Activated naive CD8-positive, alpha-beta T cell treated with anti-CD3 and anti-CD28 coated beads, Interleukin-2, amount 50 U/mL, for 16 hours (primary cell): ENCODE measurements around the gene TEKT3.

ENCODE experiments used
- DNase-seq: peaks from one replicate; pipeline ENCODE4 v3.0.0-alpha.2; 2020; ENCODE audit warnings: low read depth, low spot score

The TEKT3 gene

DNA sequence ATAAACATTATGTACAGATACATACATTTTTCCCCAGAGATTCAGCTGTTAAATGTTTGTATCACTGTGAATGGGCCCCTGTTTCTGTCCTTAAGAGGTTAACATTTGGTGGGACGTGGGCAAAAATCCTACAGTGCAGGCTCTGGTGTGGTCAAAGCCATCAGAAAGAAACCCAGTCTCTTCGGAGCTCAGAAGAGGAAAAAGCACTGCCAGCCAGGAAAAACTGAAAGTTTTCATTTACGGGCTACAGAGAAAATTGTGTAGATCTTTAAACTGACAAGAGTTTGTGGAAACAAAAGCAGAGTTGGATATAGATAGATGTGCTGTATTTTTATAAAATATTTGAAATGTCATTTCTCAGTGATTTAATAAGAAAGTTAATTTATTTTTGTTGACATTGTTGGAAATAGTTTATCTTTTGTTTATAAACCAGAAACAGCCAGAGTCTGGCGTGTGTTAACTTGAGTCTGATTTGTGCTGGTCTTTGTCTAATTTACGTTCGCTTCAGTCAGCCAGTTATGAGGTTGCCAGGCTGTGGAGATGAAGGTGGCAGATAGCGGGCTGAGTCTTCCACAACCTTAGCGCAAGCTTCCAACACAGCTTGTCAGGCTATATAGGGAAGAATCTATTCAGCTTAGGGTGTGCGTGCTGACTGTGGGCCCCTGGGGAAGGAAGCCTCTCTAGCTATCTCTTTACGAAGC is 9.5 kb upstream of the TEKT3 start:
- DNase-seq: no peak

- no peak for DNase-seq
These were observed 7.7 kb upstream of the TEKT3 start for GRCh38 chr17:15349119-15349518.

- no peak for DNase-seq
These were observed 6.6 kb upstream of the TEKT3 start for GRCh38 chr17:15348021-15348420.

DNA sequence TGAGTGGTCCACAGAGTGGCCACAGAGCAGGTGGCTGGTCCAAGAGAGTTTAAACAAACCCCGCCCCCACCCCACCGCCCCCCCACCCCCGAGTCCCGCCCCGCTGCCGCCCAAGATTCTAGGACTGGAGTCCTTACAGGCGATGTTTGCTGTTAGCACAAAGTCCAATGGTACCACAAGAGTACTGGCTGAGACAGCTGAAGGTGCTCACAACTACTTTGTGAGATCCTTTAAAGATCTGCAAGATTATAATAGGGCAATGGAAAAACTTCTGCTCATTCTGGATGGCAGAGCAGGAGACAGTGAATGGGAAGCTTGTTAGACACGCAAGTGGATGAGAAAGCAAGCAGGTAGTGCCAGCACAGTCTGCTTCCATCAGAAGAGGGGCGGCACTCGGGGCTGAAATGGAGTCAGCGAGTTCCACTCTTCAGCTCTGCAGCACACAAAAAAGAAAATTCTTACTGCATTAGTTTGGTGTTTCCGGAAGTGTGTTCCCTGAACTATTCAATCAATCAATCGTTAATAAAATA is 4.7 kb upstream of the TEKT3 start:
- DNase-seq: no peak

DNA sequence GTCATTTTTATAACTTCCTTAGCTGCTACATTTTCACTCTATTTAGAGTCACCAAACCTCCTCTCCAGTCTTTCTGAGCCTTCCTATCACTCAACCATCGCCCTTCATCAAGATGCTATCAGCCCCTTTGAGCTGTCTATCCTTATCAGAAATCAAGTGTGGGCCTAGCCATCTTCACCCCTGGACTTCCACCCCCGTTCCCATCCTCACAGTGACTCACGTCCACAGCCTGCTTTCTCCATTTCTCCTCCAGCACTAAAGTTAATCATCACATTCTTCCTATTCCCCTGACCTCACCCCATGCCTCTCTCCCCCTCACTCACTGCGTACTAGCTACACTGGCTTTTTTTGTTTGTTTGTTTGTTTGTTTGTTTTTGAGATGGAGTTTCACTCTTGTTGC is 2.4 kb upstream of the TEKT3 start:
- DNase-seq: no peak

DNA sequence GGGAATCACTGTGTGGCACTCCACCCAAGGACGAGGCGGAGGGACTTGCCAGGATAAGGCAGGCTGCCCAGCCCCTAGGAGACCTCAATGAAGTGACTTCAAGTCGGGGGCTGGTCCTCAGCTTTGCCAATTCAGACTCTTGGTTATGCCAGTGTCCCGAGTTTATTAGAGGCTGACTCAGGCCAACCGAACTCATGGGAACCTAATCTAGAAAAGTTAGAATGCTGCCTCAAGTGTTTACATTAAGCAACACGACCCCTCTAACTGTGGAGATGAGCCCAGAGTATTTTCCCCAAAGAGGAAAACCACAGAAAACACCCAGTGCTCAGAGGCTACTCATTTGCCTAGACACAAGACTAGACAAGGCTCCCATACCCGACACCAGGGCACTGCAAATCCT is 1.1 kb upstream of the TEKT3 start:
- DNase-seq: no peak

DNA sequence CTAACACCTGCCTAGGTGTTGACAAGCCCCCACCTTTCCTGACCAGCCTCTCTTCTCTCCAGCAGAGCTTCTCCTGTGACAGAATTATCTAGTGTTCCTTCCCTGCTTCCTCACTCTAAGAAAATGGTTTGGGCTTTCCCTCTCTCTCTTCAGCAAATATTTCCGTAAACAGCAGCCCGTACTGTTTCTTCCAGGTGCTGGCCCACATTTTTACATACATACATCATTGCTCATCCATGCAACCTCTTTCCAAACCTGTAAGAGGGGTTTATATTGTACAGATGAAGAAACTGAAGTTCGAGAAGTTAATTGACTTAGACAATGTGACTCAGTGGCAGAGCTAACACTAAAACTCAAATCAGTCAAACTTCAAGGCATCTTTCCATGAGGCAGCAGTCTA is 569 bp upstream of the TEKT3 start:
- no peak for DNase-seq

DNA sequence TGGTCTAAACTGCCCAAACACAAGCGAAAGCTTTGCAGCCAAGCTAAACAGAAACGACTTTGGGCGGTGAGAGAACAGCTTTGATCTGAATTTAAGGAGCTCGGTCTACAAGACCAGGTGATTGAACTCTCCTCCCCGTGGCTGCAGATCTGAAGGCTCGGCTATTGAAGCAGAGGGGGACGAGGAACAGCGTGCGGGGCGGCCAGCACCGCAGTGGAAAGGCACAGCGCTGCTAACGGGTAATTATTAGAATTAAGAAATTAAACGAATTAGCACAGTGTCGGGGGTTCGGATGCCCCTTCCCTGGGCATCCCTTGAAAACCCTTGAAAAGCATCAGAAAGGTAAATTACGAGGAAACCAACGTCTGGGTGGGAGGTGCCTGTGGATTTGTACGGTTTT is 431 bp downstream of the TEKT3 start:
- DNase-seq: no peak

DNA sequence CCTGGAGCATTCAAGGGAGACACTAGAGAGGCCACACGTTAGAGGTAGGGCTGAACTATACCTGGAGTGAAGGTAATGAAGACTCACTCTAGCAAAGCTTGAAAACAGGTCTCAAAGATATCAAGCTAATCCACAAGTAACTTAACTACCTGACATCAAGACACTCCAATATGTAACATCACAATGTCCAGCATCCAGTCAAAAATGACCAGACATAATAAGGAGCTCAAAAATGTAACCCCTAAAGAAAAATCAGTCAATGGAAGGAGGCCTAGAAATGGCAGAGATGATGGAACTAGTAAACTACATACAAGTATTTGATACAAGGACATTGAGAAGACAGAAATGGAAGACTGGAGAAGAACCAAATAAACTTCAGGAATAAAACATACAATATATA is 6.0 kb downstream of the TEKT3 start:
- no peak for DNase-seq

DNA sequence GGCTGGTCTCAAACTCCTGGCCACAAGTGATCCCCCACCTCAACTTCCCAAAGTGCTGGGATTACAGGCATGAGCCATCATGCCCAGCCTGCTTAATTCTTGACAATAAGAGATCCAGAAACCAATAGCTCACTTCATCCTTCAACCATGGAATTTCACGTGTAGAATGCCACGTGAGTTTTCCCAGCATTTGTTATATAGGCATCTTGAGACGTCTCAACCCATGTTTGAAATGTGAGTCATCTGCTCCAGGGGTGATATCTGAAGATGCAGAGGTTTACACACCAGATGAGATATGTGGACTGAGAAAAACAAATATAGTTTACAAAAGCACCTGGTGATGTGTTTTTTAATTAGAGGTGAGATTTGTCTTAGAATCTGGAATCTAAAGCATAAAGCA is 7.1 kb downstream of the TEKT3 start:
- DNase-seq: no peak

GRCh38 chr17:15332338-15332737 is 9.1 kb downstream of the TEKT3 start:
- no peak for DNase-seq

DNA sequence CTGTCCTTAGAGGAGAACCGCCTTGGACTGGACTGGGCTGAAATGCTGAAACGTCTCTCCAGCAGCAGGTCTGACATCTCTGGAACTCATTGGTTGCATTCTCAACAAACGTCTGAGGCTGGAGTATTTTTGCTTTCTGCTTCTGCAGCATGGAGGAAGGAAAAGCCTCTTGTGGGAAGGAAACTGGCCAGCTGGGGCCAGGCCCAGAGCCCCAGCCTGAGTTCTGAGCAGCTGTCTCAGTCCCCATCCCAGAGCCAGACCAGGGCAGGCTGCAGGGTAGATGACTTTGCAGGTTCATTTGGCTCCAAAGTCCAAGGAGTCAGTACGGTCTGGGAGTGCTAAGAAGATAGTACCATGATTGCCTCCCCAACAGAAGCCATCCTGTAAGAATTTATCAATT is 18.3 kb downstream of the TEKT3 start:
- no peak for DNase-seq

- DNase-seq: no peak
These were observed 19.7 kb downstream of the TEKT3 start for GRCh38 chr17:15321556-15322251.

DNA sequence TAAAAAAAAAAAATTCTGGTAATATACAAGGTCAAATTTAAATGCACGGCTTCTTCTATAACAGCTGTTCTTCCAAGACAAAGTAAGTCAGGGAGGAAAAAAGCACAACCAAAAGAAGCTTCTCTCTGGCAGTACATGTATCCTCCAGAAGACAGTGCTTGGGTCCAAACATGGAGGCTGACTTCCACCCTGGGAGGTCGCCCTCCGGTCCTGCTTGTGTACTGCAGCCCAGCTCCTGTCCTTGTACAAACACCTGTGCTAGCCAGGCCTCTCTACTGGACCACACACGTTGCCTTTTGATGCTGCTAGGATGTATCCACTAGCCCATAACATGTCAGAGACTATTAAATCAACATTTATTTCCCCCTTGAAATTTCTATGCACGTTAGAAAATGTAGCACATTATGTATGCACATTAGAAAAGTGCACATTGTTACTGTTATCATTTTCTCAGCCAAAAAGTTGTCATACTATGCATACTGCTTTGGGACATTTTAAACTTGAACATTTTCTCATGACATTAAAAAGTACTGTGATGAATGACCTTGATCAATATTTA is 21.9 kb downstream of the TEKT3 start:
- no peak for DNase-seq

DNA sequence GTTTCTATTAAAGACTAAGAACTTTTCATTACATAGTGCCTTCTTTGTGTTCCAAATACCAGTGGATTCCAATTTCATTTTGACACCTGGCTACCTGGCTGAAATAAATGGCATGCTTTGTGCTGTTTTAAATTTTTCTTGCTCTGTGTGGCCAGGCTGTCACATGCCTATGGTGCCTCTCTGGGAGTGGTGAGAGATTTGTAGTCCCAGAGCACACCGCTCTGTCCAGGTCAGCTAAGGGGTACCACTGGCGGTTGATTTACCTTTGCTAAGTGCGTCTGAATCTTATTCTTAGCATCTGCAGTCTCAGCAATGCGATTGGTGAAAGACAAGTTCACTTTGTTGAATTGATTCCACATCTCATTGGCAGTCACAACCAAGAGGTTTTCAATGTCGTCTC is 29.4 kb downstream of the TEKT3 start:
- no peak for DNase-seq

- DNase-seq: no peak
These were observed 31.6 kb downstream of the TEKT3 start for GRCh38 chr17:15309793-15310192.

DNA sequence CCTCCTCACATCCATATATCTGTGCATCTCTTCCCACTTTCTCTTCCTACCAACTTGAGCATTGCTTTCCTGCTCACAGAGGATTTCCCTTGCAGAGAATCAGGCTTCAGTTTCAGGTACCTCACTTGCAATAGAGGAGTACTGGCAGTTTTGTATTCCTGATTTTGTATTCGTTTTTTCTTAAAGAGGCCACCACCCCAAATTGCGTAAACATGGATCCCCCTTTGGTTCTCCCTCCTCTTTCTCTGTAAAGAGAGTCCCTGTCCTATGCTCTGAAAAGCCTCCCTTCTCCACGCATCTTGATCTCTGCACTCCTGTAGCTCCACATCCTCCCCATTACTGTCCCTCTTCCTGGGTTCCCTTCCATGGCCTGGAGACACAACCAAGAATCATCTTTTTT is 32.2 kb downstream of the TEKT3 start:
- DNase-seq: no peak

- no peak for DNase-seq
These were observed 32.6 kb downstream of the TEKT3 start for GRCh38 chr17:15308758-15309157.

DNA sequence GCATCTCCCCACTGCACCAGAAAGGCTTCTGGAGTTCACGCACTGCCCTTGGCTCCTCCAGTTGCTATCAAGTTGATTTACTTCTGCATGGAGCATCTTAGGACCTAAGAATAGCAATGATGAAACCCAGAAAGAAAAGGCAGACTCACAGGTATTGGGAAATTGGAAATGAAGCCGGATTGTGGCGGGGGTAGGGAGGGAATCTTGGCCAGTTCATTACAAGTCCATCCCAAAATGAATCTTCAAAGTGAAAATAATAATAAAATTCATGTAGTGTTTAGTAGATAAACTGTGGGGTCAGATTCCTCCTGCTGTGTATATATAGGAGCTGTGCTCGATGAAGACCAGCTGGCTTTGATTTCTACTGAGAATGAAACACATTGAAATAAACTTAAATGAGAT is 33.7 kb downstream of the TEKT3 start:
- no peak for DNase-seq

- no peak for DNase-seq
These were observed 37.5 kb downstream of the TEKT3 start for GRCh38 chr17:15303851-15304250.

DNA sequence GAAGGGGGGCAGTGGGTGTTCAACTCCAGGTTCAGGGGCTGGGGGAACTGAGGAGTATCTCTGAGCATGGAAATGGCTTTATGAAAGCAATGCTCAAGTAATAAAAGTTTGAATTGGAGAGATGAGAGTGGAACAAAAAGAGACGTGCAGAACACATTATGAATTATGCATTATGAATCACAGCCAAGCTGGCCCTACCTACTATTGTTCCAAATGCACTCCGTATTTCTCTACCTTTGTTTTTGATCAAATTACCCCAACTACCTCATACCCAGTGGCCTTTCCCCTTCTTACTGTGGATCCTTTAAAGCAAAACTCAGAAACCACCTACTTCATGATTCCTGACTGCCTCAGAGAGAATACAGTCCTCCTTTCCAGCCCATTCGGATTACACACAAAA is 38.1 kb downstream of the TEKT3 start:
- no peak for DNase-seq

GRCh38 chr17:15301845-15302244 is 39.6 kb downstream of the TEKT3 start:
- DNase-seq: no peak

DNA sequence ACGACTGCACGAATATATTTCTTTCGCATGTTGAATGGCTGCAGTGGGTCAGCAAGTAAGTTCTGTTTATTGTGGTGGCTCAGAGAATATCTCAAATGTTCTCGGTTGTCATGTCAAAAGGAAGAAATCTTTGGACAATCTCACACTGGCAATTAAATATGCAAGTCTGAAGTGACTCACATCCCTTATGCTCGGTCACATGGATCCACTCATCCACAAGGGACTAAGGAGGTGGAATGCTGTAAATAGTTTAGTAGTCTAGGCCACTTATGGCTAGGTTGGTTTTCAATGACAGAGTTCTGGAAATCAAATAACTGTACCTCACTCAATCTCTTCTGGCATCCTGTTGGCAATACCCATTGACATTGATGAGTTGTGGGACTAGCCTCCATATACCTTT is 43.2 kb downstream of the TEKT3 start:
- DNase-seq: no peak
